HG03159 (cell line): ENCODE data around the gene PRKRA.
A peak's percentile ranks its signal among the peaks of the same experiment; 100 is the strongest.
"Not testable (repeated sequence)": the region's sequence is repeated elsewhere in the genome, so short reads cannot be mapped to it uniquely, and the experiment has no call there.

Source experiments
- ATAC-seq: cut with Tn5 transposase; IDR thresholded peaks from one replicate; pipeline ENCODE4 v1.9.1; 2021; ENCODE audit warnings: mild to moderate bottlenecking, moderate library complexity; ENCODE audit not compliant: unreplicated experiment

Gene PRKRA

GRCh38 chr2:178469219-178469849 lies 18.4 kb upstream of the PRKRA start:
- ATAC-seq = no peak

DNA sequence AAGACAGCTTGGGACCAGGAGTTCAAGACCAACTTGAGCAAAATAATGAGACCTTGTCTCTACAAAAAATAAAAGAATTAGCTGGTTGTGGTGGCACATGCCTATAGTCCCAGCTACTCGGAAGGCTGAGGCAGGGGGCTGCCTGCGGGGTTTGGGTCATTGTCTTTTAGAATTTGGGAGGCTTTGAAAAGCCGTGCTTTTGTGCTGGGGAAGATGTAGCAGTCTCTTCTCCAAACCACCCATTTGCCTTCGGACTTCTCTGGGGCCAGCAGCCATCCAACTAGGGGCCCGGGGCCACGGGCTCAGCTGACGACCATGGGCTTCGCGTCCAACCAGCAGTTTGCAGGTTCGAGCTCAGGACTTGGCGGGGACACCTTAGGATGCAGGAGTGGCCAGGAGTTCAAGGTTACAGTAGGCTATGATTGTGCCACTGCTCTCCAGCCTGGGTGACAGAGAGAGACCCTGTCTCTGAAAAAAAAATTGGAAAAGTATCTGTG lies 6.5 kb upstream of the PRKRA start:
- ATAC-seq = no peak

GRCh38 chr2:178455947-178456346 lies 5.0 kb upstream of the PRKRA start:
- no peak for ATAC-seq

DNA sequence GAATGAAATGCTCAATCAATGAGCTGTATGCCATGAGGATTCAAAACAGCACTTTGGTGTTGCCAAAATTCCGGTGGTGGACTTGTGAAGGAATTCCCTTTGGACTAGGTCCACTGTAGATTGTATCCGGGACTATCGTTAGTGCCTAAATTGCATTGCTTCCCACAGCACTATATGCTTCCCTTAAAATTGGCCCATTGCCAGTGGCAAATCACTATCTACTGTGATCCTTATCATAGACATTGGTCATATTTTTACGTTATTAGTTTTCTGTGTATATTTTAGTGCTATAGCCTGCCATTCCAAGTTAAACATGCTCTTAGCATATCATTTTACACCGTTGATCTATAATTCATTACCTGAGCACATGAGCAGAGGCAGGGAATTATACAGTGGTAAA lies 1.9 kb upstream of the PRKRA start:
- ATAC-seq = no peak

DNA sequence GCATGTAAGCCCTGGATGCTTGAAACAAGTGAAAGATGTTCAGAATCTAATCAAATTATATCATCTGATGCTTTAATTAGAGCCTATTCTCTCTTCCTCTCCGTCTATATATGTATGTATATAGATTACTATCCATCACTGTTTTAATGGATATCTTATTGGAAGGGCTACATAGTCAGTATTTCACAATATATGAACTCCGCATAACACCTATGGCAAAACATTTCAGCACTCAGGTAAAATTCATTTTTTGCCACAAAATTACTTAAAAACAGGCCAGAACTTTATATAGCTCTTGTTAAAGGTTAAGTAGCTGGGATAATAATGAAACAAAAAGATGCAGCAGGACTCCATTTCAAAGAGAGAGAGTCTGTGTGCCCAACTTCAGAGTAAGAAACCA lies 1.4 kb upstream of the PRKRA start:
- no peak for ATAC-seq

- ATAC-seq = peak; percentile 59
Observed at GRCh38 chr2:178450524-178450773, 526 bp downstream of the PRKRA start.

DNA sequence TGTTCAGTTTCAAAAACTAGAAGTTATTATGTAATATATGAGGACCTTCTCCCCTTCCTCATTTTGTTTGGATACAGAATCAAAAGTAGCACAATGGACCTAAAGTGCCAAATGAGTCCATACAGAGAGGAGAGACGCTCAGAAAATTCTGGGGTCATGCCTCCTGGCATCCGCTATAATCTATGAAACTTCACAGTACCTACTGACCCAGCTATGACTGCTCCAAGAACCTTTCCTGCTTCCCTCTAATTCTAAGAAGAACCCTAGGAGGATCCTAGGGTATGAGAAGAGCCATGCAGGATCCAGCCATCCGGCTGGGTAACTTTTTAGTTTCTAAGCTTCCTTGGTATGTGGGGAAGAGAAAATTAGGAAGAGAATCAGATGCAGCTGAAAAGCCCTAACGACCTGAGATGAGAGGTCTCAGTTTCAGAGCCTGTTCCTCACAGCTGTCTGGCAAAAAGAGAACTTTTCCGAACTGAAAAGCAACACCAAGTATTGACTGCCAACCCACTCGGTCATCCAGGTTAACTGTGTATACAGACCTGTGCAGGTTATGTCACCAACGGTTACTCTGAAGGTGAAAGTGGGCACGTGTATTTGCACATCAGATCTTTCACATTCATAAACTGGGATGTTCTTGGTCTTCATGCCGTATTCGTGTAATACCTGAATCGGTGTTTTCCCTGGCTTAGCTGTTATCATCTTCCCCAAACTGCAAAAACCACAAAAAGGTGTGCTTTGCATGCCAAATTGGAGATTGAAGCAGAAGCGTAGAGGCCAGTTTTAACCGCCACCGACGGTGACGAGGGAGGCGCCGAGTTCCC lies 1.1 kb downstream of the PRKRA start:
- peak; percentile 7 for ATAC-seq

DNA sequence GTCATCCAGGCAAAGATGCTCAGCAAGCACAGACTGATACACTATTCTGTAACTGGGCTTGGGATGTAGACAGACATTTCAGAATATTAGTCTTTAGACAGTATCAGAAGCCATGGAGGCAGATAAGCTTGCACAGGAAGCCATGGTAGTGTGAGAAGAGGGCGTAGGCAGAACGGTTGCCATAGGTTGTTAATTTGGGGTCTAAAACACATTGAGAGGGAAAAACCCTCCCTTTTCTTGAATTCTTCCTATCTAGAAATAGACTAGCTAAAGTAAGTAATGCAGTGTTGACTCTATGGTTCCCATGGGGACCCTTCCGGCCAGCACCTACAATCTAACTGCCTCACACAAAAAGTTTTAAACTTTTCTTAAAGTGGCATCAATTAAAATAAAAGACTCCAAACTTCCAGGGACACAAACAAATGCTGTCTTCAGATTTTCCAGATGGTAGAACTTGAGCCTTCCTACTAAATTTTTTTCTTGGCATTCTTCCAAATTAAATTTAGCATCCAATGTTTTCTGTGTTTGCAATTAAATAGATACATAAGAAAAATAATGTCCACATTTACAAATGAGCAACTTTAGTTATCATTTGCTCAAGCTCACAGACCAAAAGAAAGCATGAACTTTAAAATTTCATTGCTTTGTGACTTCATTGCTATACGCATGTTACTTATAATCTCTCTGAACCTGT lies 1.9 kb downstream of the PRKRA start:
- ATAC-seq = no peak

- ATAC-seq = no peak
Observed at GRCh38 chr2:178441426-178441825, 9.5 kb downstream of the PRKRA start.

DNA sequence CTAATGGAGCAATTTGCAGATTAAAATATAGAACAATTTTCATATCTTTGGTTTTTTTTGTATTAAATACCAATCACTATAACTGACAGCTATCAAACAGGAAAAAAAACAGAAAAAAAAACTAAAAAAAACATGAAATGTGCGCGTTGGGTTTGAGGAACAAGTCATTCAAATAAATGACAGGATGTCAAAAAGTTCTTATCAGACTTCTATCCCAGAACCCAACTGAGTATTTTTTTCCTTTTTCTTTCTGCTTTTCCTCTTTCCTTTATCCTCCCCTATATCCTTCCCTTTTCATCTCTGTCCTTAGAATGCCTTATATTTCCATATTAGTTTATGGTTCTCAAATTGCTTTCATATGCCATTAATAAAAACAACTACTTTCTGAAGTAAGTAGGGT lies 14.3 kb downstream of the PRKRA start:
- no peak for ATAC-seq

DNA sequence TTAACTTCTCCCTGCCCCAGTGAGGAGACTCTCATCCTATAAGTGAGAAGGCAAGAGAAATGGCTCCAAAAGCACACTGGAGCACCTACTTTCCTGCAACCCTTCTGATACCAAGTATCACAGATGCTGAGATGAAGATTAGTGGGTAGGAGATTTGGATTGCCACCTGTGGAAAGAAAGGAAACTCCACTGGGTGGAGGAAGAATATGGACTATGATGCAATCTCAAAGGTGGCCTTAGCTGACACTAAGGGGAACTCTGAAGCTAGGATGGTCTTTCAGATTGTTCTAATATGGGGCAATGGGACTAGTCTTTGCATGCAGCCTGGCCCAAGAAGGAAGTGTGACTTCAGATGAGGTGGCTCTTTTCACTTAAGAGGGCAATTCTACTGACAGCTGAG lies 21.6 kb downstream of the PRKRA start:
- no peak for ATAC-seq

DNA sequence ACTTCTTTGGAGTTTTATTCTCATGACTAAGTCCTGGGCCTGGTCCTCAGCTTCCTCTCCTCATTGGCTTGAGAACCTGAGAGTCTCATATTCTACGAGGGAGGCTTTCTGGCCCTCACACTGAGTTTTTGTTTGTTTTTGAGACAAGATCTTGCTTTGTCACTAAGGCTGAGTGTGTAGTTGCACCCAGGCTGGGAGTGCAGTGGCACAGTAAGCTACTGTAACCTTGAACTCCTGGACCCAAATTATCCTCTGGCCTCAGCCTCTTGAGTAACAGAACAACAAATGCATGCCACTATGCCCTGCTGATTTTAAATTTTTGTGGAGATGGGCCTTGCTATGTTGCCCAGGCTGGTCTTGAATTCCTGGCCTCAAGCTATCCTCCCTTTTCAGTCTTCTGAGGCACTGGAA lies 22.6 kb downstream of the PRKRA start:
- no peak for ATAC-seq

DNA sequence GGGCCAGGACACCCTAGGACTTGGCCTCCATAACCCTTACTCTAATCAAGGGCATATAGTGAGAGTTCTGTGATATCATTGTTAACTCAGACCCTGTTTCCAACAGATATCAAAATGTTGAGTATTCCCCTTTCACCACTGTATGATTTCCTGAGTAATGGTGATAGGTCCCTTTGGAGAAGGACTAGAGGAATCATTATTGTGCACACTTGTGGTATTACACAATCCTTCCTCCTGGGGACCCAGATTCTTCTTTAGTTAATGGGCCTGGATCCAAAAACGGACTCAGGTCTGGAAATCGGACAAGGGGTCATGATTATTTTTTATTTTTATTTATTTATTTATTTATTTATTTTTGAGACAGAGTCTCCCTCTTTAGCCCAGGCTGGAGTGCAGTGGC lies 23.5 kb downstream of the PRKRA start:
- no peak for ATAC-seq

DNA sequence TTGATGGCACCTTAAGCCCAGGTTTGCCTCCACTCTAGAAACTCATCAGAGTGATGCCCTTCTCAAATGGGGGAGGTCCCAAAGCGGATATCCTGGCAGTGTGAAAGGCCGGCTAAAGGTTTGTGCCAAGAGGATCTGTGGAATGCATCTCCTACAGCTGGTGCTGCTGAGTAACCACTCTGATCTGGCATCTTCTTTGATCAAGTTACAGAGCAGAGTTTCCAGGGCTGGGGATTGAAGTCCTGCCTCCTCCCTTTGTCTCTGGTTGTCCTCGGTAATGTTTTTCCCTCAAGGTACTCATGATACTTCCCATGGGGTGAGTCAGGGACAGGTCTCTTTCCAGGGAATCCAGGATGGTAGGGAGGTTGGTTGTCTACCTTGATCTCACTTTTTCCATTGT lies 24.6 kb downstream of the PRKRA start:
- no peak for ATAC-seq

DNA sequence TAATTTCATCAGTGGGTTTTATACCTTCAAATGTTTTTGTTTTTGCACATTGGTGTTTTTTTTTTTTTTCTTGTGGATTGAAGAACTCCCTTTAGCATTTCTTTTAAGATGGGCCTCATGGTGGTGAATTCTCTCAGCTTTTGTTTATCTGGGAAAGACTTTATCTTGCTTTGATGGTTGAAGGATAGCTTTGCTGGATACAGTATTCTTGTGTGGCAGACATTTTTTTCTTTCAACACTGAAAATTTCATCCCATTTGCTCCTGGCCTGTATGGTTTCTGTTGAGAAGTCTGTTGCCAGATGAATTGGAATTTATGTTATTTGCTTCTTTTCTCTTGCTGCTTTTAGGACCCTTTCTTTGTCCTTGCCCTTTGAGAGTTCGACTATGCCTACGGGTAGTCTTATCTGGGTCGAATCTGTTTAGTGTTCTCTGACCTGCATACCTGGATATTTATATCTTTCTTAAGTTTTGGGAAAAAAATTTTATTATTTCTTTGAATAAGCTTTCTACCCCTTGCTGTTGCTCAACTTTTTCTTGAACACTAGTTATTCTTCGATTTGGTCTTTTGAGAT lies 25.6 kb downstream of the PRKRA start:
- no peak for ATAC-seq

DNA sequence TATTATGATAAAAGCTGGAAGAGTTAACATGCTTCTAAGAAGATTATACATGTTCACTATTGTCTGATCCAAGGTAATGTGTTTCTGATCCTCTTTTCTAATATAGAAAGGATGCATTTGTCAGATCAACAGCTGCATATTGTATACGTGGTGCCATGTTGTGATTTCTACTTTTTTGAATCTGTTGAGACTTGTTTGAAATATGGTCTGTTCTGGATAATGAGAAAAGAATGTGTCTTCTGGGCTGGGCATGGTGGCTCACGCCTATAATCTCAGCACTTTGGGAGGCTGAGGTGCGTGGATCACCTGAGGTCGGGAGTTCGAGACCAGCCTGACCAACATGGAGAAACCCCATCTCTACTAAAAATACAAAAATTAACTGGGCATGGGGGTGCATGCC lies 27.2 kb downstream of the PRKRA start:
- ATAC-seq = not testable (repeated sequence)

DNA sequence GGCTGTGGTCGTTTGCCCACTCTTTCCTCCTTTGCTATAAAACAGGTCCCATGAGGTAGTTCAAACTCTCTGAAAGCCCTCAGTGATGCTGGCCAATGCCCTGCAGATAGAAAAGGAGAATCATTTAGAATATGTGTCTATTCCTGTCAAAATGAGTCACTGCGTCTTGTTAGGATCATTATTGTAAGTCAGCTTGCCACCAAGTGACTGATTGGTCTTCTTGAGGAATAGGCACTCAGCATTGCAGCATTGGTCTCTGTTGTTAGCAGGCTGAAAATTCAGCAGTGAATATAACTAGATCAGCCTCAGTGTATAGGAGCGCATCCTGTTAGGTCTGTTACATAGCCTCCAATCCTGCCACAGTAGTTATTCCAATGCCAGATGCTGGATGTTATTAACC lies 28.9 kb downstream of the PRKRA start:
- ATAC-seq = no peak

DNA sequence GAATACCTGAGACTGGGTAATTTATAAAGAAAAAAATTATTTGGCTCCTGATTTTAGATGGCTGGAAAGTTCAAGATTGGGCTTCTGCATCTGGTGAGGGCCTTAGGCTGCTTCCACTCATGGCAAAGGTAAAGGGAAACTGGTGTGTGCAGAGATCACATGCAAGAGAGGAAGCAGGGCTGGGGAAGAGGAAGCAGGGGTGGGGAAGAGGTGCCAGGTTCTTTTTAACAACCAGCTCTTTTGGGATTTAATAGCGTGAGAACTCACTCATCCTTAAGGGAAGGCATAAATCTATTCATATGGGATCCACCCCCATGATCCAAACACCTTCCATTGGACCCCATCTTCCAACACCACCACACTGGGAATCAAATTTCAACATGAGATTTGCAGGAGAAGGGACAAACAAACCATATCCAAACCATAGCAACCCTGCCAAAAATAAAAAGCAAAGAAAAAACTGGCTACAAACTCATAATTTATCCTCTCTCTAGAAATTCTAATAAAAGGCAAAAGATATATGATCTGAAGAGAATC lies 30.4 kb downstream of the PRKRA start:
- ATAC-seq = no peak

- ATAC-seq = no peak
Observed at GRCh38 chr2:178419123-178419522, 31.9 kb downstream of the PRKRA start.

GRCh38 chr2:178418426-178418825 lies 32.5 kb downstream of the PRKRA start:
- no peak for ATAC-seq

DNA sequence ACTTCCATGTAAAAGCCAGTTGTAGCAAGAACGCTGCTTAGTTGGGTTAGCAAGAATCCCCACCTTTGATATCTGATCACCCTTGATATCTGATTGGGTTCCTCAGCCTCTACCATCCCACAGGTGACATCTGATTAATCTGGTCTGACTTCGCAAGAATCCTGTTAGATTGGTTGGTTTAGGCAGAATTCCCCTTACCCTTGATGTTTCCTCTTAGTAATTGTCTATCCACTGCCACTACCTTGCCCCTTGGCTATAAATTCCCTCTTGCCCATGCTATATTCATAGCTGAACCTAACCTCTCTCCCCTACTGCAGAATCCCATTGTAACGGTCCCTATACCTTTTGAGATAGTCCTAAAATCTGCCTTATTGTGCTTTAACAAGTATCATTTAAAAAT lies 33.1 kb downstream of the PRKRA start:
- ATAC-seq = no peak

- ATAC-seq = no peak
Observed at GRCh38 chr2:178415979-178416378, 35.0 kb downstream of the PRKRA start.
